Keratinocyte (primary cell): Measurements from ENCODE around the gene CRK. TPM values are rescaled to one million over a fixed set of nuclear protein-coding genes. Genes with fewer than 3 reads are reported as not detected.

Experiments
- DNase-seq: peaks from one replicate; pipeline ENCODE4 v3.0.0-alpha.2; 2011; ENCODE audit warnings: low read depth, missing footprints, low spot score
- FAIRE-seq: peaks from 2 replicates; lab custom pipeline; 2011; peaks lifted over from hg19 to GRCh38; lab: Jason Lieb, UNC
- H2AFZ ChIP-seq: 2 replicates; pipeline ENCODE4 v1.6.0; 2012; ENCODE audit warnings: low read length, control low read depth, inconsistent platforms; ENCODE audit not compliant: control insufficient read depth
- H3K27ac ChIP-seq: 2 replicates; pipeline ENCODE4 v1.5.1; 2011; ENCODE audit warnings: low read length; ENCODE audit not compliant: control insufficient read depth, insufficient read depth
- H3K27me3 ChIP-seq: 3 replicates; pipeline ENCODE4 v1.6.0; 2011; ENCODE audit warnings: low read length; ENCODE audit not compliant: control insufficient read depth, insufficient read depth; ENCODE audit errors: extremely low read depth
- H3K36me3 ChIP-seq, 2 experiments: 2 replicates in 1 of 2; 3 replicates in 1 of 2; pipeline ENCODE4 v1.5.1; 2011; ENCODE audit warnings: low read length in 2 of 2, mild to moderate bottlenecking in 1 of 2; ENCODE audit not compliant: control insufficient read depth in 2 of 2, insufficient read depth in 2 of 2; ENCODE audit errors: extremely low read depth in 1 of 2
- H3K4me1 ChIP-seq: 3 replicates; pipeline ENCODE4 v1.5.1; 2011; ENCODE audit warnings: low read length; ENCODE audit not compliant: control insufficient read depth, insufficient read depth; ENCODE audit errors: extremely low read depth
- H3K4me2 ChIP-seq: 3 replicates; pipeline ENCODE4 v1.6.0; 2011; ENCODE audit warnings: low read depth, low read length; ENCODE audit not compliant: control insufficient read depth, insufficient read depth; ENCODE audit errors: extremely low read depth
- H3K4me3 ChIP-seq, 3 experiments: fragments of 200-600 bp in 1 of 3; sonication (generic) in 1 of 3; 2 replicates in 2 of 3; 3 replicates in 1 of 3; pipeline ENCODE4 v1.5.1; 2011 to 2016; ENCODE audit warnings: low read length in 3 of 3, mild to moderate bottlenecking in 3 of 3, control low read depth in 2 of 3, inconsistent platforms in 1 of 3, low read depth in 1 of 3, mixed read lengths in 1 of 3, mixed run types in 1 of 3, moderate library complexity in 1 of 3; ENCODE audit not compliant: control insufficient read depth in 2 of 3, insufficient read depth in 2 of 3; ENCODE audit errors: extremely low read depth in 1 of 3
- H3K79me2 ChIP-seq: 2 replicates; pipeline ENCODE4 v1.6.0; 2012; ENCODE audit warnings: low read length; ENCODE audit not compliant: control insufficient read depth, insufficient read depth
- H3K9ac ChIP-seq: 3 replicates; pipeline ENCODE4 v1.6.0; 2011; ENCODE audit warnings: low read length; ENCODE audit not compliant: control insufficient read depth, insufficient read depth; ENCODE audit errors: extremely low read depth
- H3K9me1 ChIP-seq: 3 replicates; pipeline ENCODE4 v1.6.0; 2011; ENCODE audit warnings: low read length; ENCODE audit not compliant: control insufficient read depth, insufficient read depth; ENCODE audit errors: extremely low read depth
- H3K9me3 ChIP-seq: 2 replicates; pipeline ENCODE4 v1.5.1; 2012; ENCODE audit warnings: low read depth, low read length; ENCODE audit not compliant: control insufficient read depth
- H4K20me1 ChIP-seq: 3 replicates; pipeline ENCODE4 v1.6.0; 2011; ENCODE audit warnings: low read length; ENCODE audit not compliant: control insufficient read depth, insufficient read depth; ENCODE audit errors: extremely low read depth
- CTCF ChIP-seq, 3 experiments: IDR thresholded peaks in 1 of 3; conservative IDR thresholded peaks in 1 of 3; optimal IDR thresholded peaks in 1 of 3; 2 replicates in 2 of 3; 3 replicates in 1 of 3; pipeline versions ENCODE3 to v1.5.1; 2011; ENCODE audit warnings: low read length in 3 of 3, mild to moderate bottlenecking in 3 of 3, moderate library complexity in 2 of 3, control low read depth in 1 of 3, inconsistent platforms in 1 of 3; ENCODE audit not compliant: insufficient read depth in 2 of 3; ENCODE audit errors: extremely low read depth in 1 of 3
- EZH2 ChIP-seq: IDR thresholded peaks from one replicate; pipeline ENCODE4 v1.6.1; 2012; ENCODE audit warnings: inconsistent platforms, mild to moderate bottlenecking, low read length, moderate library complexity
- dilution Hi-C: fragments of 300-500 bp; cut with MboI; formaldehyde crosslinking; loops from one replicate; pipeline ENCODE4 v1.7.0; 2020; ENCODE audit warnings: low sequenced_read_pairs; ENCODE audit not compliant: extremely low pct_ligation_motif_present
- polyA plus RNA-seq, 5 experiments: library from polyadenylated mRNA; depleted of rRNA in 3 of 5; stranded (reverse) in 3 of 5; stranded (forward) in 1 of 5; unstranded in 1 of 5; fragments of >200 nt; gene quantifications; 1 replicate in 1 of 5; 2 replicates in 3 of 5; 3 replicates in 1 of 5; pipeline versions ENCODE4 v1.2.1 to v1.2.3, GENCODE V29; 2011 to 2012; ENCODE audit warnings: missing spikeins in 2 of 5, low read depth in 1 of 5, low replicate concordance in 1 of 5

Gene CRK
- polyA plus RNA-seq, 1 donor (not counting 4 experiments of a cell fraction or from before 2014, with no cell fraction given) = 127 TPM

- Histone ChIP-seq H3K4me2 (no peak overlapping the region), H3K27me3 (no peaks in the 10 kb centered on the region), H3K4me1 (no peaks in the 10 kb centered on the region), H3K9me3 (no peaks in the 10 kb centered on the region), H3K79me2 (no peaks in the 10 kb centered on the region), H3K36me3 (peaks cover 32 to 37% of the 10 kb centered on the region in 2 experiments), H4K20me1 (no peaks in the 10 kb centered on the region), H3K9ac (no peak overlapping the region), H2AFZ (no peak overlapping the region), H3K4me3 (no peak overlapping the region), H3K9me1 (no peaks in the 10 kb centered on the region), H3K27ac (no peak overlapping the region)
- no peak for DNase-seq
- FAIRE-seq = no peak
- dilution Hi-C loops = no loop called here
- TF ChIP-seq EZH2 (no peak), CTCF (optimal IDR thresholded peaks at IDR 0.05 in 1 of 3, IDR thresholded peaks at IDR 0.05 in 1 of 3, conservative IDR thresholded peaks at IDR 0.05 in 1 of 3; ENCODE audit: extremely low read depth in 1 of 3, insufficient read depth in 2 of 3, low read length in 3 of 3) (no peak)
Measured at GRCh38 chr17:1474402-1475189, 18.6 kb upstream of the CRK start.

GRCh38 chr17:1473841-1474240 is 17.8 kb upstream of the CRK start:
- no peak overlapping the region for H3K9ac ChIP-seq
- peaks cover 39% of the 10 kb centered on the region in 2 experiments for H3K36me3 ChIP-seq
- dilution Hi-C loops = no loop called here

More at GRCh38 chr17:1473841-1474240, 17.8 kb upstream of the CRK start:
- FAIRE-seq (no peak), DNase-seq (no peak)
- TF ChIP-seq EZH2 = no peak
- TF ChIP-seq CTCF (optimal IDR thresholded peaks at IDR 0.05 in 1 of 3, IDR thresholded peaks at IDR 0.05 in 1 of 3, conservative IDR thresholded peaks at IDR 0.05 in 1 of 3; ENCODE audit: extremely low read depth in 1 of 3, insufficient read depth in 2 of 3, low read length in 3 of 3) = no peak
- Histone ChIP-seq H4K20me1 (no peaks in the 10 kb centered on the region), H3K9me3 (no peaks in the 10 kb centered on the region), H3K4me1 (no peaks in the 10 kb centered on the region), H3K27me3 (no peaks in the 10 kb centered on the region), H3K79me2 (no peaks in the 10 kb centered on the region), H3K9me1 (no peaks in the 10 kb centered on the region), H3K27ac (no peak overlapping the region), H3K4me2 (no peak overlapping the region), H2AFZ (no peak overlapping the region), H3K4me3 (no peak overlapping the region)
